Measurements from ENCODE around the gene ALPG.
"Not testable (repeated sequence)": the region's sequence is repeated elsewhere in the genome, so short reads cannot be mapped to it uniquely, and the experiment has no call there.

Gene ALPG

GRCh38 chr2:232406556-232407310 lies at the start of gene ALPG:
Gene ALPG, plus strand, starts transcription at chr2:232406844. Its CDS starts 51 bp downstream, at chr2:232406895.
- ATAC-seq = no peak

- ATAC-seq = no peak
These were observed 45.0 kb upstream of the ALPG start for GRCh38 chr2:232361646-232362045.

GRCh38 chr2:232362174-232362900 lies 44.3 kb upstream of the ALPG start:
- ATAC-seq = no peak

- ATAC-seq = not testable (repeated sequence)
These were observed 43.4 kb upstream of the ALPG start for GRCh38 chr2:232363064-232363783.

- ATAC-seq = peak; percentile 40 to 59
These were observed 42.6 kb upstream of the ALPG start for GRCh38 chr2:232363784-232364615.

GRCh38 chr2:232364806-232365594 lies 41.6 kb upstream of the ALPG start:
- not testable (repeated sequence) for ATAC-seq

- peak; percentile 62 to 74 for ATAC-seq
These were observed 40.9 kb upstream of the ALPG start for GRCh38 chr2:232365621-232366321.

- ATAC-seq = not testable (repeated sequence)
These were observed 40.2 kb upstream of the ALPG start for GRCh38 chr2:232366461-232366860.

GRCh38 chr2:232367016-232367415 lies 39.6 kb upstream of the ALPG start:
- no peak for ATAC-seq

GRCh38 chr2:232367591-232368233 lies 38.9 kb upstream of the ALPG start:
- no peak for ATAC-seq

- no peak for ATAC-seq
These were observed 38.3 kb upstream of the ALPG start for GRCh38 chr2:232368311-232368731.

- no peak for ATAC-seq
These were observed 37.3 kb upstream of the ALPG start for GRCh38 chr2:232369126-232369951.

- not testable (repeated sequence) for ATAC-seq
These were observed 36.6 kb upstream of the ALPG start for GRCh38 chr2:232370007-232370406.

- no peak for ATAC-seq
These were observed 34.1 kb upstream of the ALPG start for GRCh38 chr2:232372231-232373208.

GRCh38 chr2:232374356-232374755 lies 32.3 kb upstream of the ALPG start:
- ATAC-seq = no peak

GRCh38 chr2:232375164-232375563 lies 31.5 kb upstream of the ALPG start:
- ATAC-seq = no peak

GRCh38 chr2:232376260-232376659 lies 30.4 kb upstream of the ALPG start:
- ATAC-seq = no peak

- no peak for ATAC-seq
These were observed 29.9 kb upstream of the ALPG start for GRCh38 chr2:232376713-232377112.
